Superior temporal gyrus (tissue), 1 donor: ENCODE results near the gene EEF2K.
"Not testable (repeated sequence)": the region's sequence is repeated elsewhere in the genome, so short reads cannot be mapped to it uniquely, and the experiment has no call there.

Experiments used
- DNase-seq: peaks from one replicate; pipeline ENCODE4 v3.0.0-alpha.2; 2016; ENCODE audit errors: extremely low spot score

EEF2K gene

GRCh38 chr16:22296225-22297113 lies 90.4 kb downstream of the EEF2K start:
- DNase-seq, result peak; percentile 25

- DNase-seq, result peak; percentile 97
Observed at GRCh38 chr16:22297114-22297870, 91.2 kb downstream of the EEF2K start, which contains the start of gene POLR3E. Gene POLR3E (plus strand): TSS chr16:22297409. CDS start chr16:22302969, 5,560 bp downstream.

GRCh38 chr16:22297871-22298733 lies 92.0 kb downstream of the EEF2K start:
- peak; percentile 90 for DNase-seq

- DNase-seq, result no peak
Observed at GRCh38 chr16:22299036-22299435, 93.0 kb downstream of the EEF2K start.

- peak; percentile 86 for DNase-seq
Observed at GRCh38 chr16:22300427-22301071, 94.5 kb downstream of the EEF2K start.

GRCh38 chr16:22301423-22301822 lies 95.3 kb downstream of the EEF2K start:
- not testable (repeated sequence) for DNase-seq

GRCh38 chr16:22302776-22303363 lies 96.8 kb downstream of the EEF2K start:
- DNase-seq, result no peak

- no peak for DNase-seq
Observed at GRCh38 chr16:22304411-22304810, 98.3 kb downstream of the EEF2K start.

- DNase-seq, result no peak
Observed at GRCh38 chr16:22306788-22307187, 100.7 kb downstream of the EEF2K start.

- no peak for DNase-seq
Observed at GRCh38 chr16:22307838-22308237, 101.8 kb downstream of the EEF2K start.

- DNase-seq, result no peak
Observed at GRCh38 chr16:22308824-22309520, 102.9 kb downstream of the EEF2K start.

GRCh38 chr16:22311520-22311919 lies 105.4 kb downstream of the EEF2K start:
- DNase-seq, result no peak

- no peak for DNase-seq
Observed at GRCh38 chr16:22312897-22313781, 107.1 kb downstream of the EEF2K start.

GRCh38 chr16:22313876-22314470 lies 107.9 kb downstream of the EEF2K start:
- no peak for DNase-seq

- no peak for DNase-seq
Observed at GRCh38 chr16:22314661-22315626, 108.9 kb downstream of the EEF2K start.

GRCh38 chr16:22315979-22316378 lies 109.9 kb downstream of the EEF2K start:
- no peak for DNase-seq

GRCh38 chr16:22316411-22316811 lies 110.3 kb downstream of the EEF2K start:
- DNase-seq, result no peak
